Ascending aorta (tissue), 2 donors: ENCODE measurements around the gene KIAA0930. TPM values are rescaled to one million over a fixed set of nuclear protein-coding genes. Genes with fewer than 3 reads are reported as not detected.
"Not testable (repeated sequence)": the region's sequence is repeated elsewhere in the genome, so short reads cannot be mapped to it uniquely, and the experiment has no call there.

Experiments used
- DNase-seq, 2 donors: peaks; one replicate each; pipeline ENCODE4 v3.0.0-alpha.2; 2019; ENCODE audit warnings: low spot score in 2 of 2
- H3K27ac ChIP-seq, 2 donors: fragments of 200-600 bp; sonication (generic); one replicate each; pipeline ENCODE4 v1.5.1; 2016 to 2017; ENCODE audit warnings: mild to moderate bottlenecking in 1 of 2
- H3K27me3 ChIP-seq: fragments of 200-600 bp; sonication (generic); one replicate; pipeline ENCODE4 v1.5.1; 2017
- H3K36me3 ChIP-seq, 2 donors: fragments of 200-600 bp; sonication (generic); one replicate each; pipeline ENCODE4 v1.5.1; 2016
- H3K4me1 ChIP-seq, 2 donors: fragments of 200-600 bp; sonication (generic); one replicate each; pipeline ENCODE4 v1.5.1; 2016 to 2017; ENCODE audit warnings: mild to moderate bottlenecking in 1 of 2
- H3K4me3 ChIP-seq, 2 donors: fragments of 200-600 bp; sonication (generic); one replicate each; pipeline ENCODE4 v1.5.1; 2016 to 2017; ENCODE audit warnings: mild to moderate bottlenecking in 1 of 2
- H3K9me3 ChIP-seq, 2 donors: fragments of 200-600 bp; sonication (generic); one replicate each; pipeline ENCODE4 v1.5.1; 2016
- intact Hi-C: fragments of 100-400 bp; cut with DNase I; formaldehyde crosslinking; loops from one replicate; pipeline ENCODE4 v1.15.1; 2023
- total RNA-seq: library from RNA; depleted of rRNA; stranded (reverse); fragments of >200 nt; gene quantifications from one replicate; pipeline ENCODE4 v1.1.0, GENCODE V29; 2016
- TF ChIP-seq, protein P1 (sequence below), 3 experiments: fragments of 200-600 bp in 2 of 3; fragments of 450-650 bp in 1 of 3; sonication (generic) in 2 of 3; IDR thresholded peaks; one replicate each; pipeline ENCODE4 v1.5.1; 2016 to 2019; ENCODE audit warnings: antibody characterized with exemption in 3 of 3, mild to moderate bottlenecking in 1 of 3, moderate library complexity in 1 of 3

KIAA0930 gene
- total RNA-seq, 1 donor from 2014 or later: 60.0 TPM

GRCh38 chr22:45259754-45260394, 19.2 kb upstream of the KIAA0930 start:
- no peak for DNase-seq
- no peak overlapping the region for H3K27ac ChIP-seq
- no peaks in the 10 kb centered on the region for H3K36me3 ChIP-seq
- no peaks in the 10 kb centered on the region for H3K9me3 ChIP-seq
- H3K4me3 ChIP-seq: no peak overlapping the region
- H3K27me3 ChIP-seq: no peaks in the 10 kb centered on the region
- H3K4me1 ChIP-seq: peaks cover 0 to 4% of the 10 kb centered on the region in 2 donors
- TF ChIP-seq, protein P1, sequence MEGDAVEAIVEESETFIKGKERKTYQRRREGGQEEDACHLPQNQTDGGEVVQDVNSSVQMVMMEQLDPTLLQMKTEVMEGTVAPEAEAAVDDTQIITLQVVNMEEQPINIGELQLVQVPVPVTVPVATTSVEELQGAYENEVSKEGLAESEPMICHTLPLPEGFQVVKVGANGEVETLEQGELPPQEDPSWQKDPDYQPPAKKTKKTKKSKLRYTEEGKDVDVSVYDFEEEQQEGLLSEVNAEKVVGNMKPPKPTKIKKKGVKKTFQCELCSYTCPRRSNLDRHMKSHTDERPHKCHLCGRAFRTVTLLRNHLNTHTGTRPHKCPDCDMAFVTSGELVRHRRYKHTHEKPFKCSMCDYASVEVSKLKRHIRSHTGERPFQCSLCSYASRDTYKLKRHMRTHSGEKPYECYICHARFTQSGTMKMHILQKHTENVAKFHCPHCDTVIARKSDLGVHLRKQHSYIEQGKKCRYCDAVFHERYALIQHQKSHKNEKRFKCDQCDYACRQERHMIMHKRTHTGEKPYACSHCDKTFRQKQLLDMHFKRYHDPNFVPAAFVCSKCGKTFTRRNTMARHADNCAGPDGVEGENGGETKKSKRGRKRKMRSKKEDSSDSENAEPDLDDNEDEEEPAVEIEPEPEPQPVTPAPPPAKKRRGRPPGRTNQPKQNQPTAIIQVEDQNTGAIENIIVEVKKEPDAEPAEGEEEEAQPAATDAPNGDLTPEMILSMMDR (IDR thresholded peaks at IDR 0.05): no peak
- intact Hi-C loops: loop anchor here (5.0 kb wide), 1 partner anchor 98 kb away; the partner anchor contains the start of gene NUP50

DNA sequence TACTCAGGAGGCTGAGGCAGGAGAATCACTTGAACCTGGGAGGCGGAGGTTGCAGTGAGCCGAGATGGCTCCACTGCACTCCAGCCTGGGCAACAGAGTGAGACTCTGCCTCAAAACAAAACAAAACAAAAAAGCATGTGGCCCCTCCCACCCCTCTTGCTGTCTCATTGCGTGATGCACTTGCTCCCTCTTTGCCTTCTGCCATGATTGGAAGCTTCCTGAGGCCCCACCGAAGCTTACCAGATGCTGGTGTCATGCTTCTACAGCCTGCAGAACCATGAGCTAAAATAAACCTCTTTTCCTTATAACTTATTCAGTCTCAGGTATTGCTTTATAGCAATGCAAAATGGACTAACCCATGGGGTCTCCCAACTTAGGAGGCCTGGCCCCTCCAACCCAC, 17.2 kb upstream of the KIAA0930 start:
- H3K27me3 ChIP-seq, DNase-seq, H3K9me3 ChIP-seq, H3K4me1 ChIP-seq, H3K27ac ChIP-seq, intact Hi-C loops, H3K4me3 ChIP-seq, H3K36me3 ChIP-seq: not testable (repeated sequence)

- Histone ChIP-seq H3K27me3 (no peaks in the 10 kb centered on the region), H3K27ac (no peak overlapping the region), H3K36me3 (no peaks in the 10 kb centered on the region), H3K4me3 (no peak overlapping the region), H3K4me1 (no peaks in the 10 kb centered on the region), H3K9me3 (no peaks in the 10 kb centered on the region)
- DNase-seq: no peak
- intact Hi-C loops: no loop called here
- TF ChIP-seq, protein P1 (IDR thresholded peaks at IDR 0.05): no peak
These were observed 14.1 kb upstream of the KIAA0930 start for GRCh38 chr22:45254789-45255278.

- TF ChIP-seq, protein P1 (IDR thresholded peaks at IDR 0.05): no peak
- Histone ChIP-seq H3K4me1 (no peaks in the 10 kb centered on the region), H3K4me3 (no peak overlapping the region), H3K9me3 (no peaks in the 10 kb centered on the region), H3K36me3 (no peaks in the 10 kb centered on the region), H3K27me3 (no peaks in the 10 kb centered on the region), H3K27ac (no peak overlapping the region)
- intact Hi-C loops: no loop called here
- no peak for DNase-seq
These were observed 13.7 kb upstream of the KIAA0930 start for GRCh38 chr22:45254388-45254787.

DNA sequence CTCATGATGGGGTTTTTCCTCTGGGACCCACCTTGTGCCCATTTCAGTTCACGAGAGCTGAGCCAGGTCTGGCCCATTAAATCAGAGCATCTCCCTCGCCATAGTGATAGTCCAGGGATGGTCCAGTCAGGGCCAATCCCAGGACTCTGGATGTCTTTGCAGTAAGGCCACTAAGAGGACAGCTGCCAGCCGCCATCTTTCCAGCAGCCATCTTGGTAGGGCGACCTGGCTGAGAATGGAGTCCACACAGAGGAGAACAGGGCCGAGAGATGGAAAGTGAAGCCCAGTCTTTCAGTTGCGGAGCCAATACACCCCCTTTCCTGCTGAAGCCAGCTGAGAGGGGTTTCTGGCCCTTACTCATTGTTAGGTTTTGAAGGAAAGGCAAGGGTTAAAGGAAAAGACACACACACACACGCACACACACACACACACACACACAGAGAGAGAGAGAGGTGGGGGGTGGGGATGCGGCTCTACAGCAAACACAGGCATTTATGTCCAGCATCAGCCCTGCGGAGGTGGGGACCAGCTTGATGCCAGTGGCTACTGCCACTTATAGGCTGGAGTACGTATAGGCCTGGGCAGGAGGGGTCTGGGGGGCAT, 12.4 kb upstream of the KIAA0930 start:
- no peaks in the 10 kb centered on the region for H3K36me3 ChIP-seq
- no peak overlapping the region for H3K4me3 ChIP-seq
- intact Hi-C loops: no loop called here
- no peak for DNase-seq
- H3K4me1 ChIP-seq: no peaks in the 10 kb centered on the region
- TF ChIP-seq, protein P1 (IDR thresholded peaks at IDR 0.05): no peak
- H3K9me3 ChIP-seq: no peaks in the 10 kb centered on the region
- no peak overlapping the region for H3K27ac ChIP-seq
- H3K27me3 ChIP-seq: no peaks in the 10 kb centered on the region

- no peaks in the 10 kb centered on the region for H3K27me3 ChIP-seq
- no peak overlapping the region for H3K4me3 ChIP-seq
- TF ChIP-seq, protein P1 (IDR thresholded peaks at IDR 0.05): no peak
- no peak for DNase-seq
- no peak overlapping the region for H3K27ac ChIP-seq
- no peaks in the 10 kb centered on the region for H3K36me3 ChIP-seq
- no peaks in the 10 kb centered on the region for H3K4me1 ChIP-seq
- intact Hi-C loops: no loop called here
- no peaks in the 10 kb centered on the region for H3K9me3 ChIP-seq
These were observed 11.1 kb upstream of the KIAA0930 start for GRCh38 chr22:45251825-45252224.
